ENCODE results near the gene HAPLN3. TPM values are rescaled to one million over a fixed set of nuclear protein-coding genes. Genes with fewer than 3 reads are reported as not detected.

HAPLN3 gene
- total RNA-seq, 1 experiment from 2014 or later = 5.0 TPM

- no peak for TF ChIP-seq CTCF (IDR thresholded peaks at IDR 0.05; ENCODE audit: unreplicated experiment)
- intact Hi-C loops (cut with micrococcal nuclease) = no loop called here
- no peaks in the 10 kb centered on the region for H3K36me3 Mint-ChIP-seq (ENCODE audit: insufficient read depth, unreplicated experiment)
- no peak overlapping the region for H3K4me3 Mint-ChIP-seq (ENCODE audit: unreplicated experiment)
- DNase-seq (ENCODE audit: unreplicated experiment) = no peak
- CTCF ChIA-PET = interaction anchor here (0.7 kb wide), 2 partner anchors 206 to 1613 kb away, joined by 3 read pairs; no protein-coding TSS in a partner anchor
- H3K27ac Mint-ChIP-seq (ENCODE audit: low read depth, unreplicated experiment) = no peak overlapping the region
- POLR2A ChIA-PET = no interaction called here
- H3K4me1 Mint-ChIP-seq (ENCODE audit: insufficient read depth, unreplicated experiment) = peaks cover 9% of the 10 kb centered on the region
- H3K9me3 Mint-ChIP-seq (ENCODE audit: unreplicated experiment) = no peaks in the 10 kb centered on the region
- BruUV-seq (replicated peaks) = no TSS peak
- H3K27me3 Mint-ChIP-seq (ENCODE audit: insufficient read depth, unreplicated experiment) = no peaks in the 10 kb centered on the region
These were observed 56.2 kb downstream of the HAPLN3 start for GRCh38 chr15:88839146-88839545.

- no peak for DNase-seq (ENCODE audit: unreplicated experiment)
- no peak for TF ChIP-seq CTCF (IDR thresholded peaks at IDR 0.05; ENCODE audit: unreplicated experiment)
- BruUV-seq (replicated peaks) = no TSS peak
- H3K4me1 Mint-ChIP-seq (ENCODE audit: insufficient read depth, unreplicated experiment) = peaks cover 9% of the 10 kb centered on the region
- intact Hi-C loops (cut with micrococcal nuclease) = no loop called here
- ChIA-PET CTCF (no interaction called here), POLR2A (no interaction called here)
- no peaks in the 10 kb centered on the region for H3K27me3 Mint-ChIP-seq (ENCODE audit: insufficient read depth, unreplicated experiment)
- no peaks in the 10 kb centered on the region for H3K9me3 Mint-ChIP-seq (ENCODE audit: unreplicated experiment)
- H3K4me3 Mint-ChIP-seq (ENCODE audit: unreplicated experiment) = no peak overlapping the region
- no peak overlapping the region for H3K27ac Mint-ChIP-seq (ENCODE audit: low read depth, unreplicated experiment)
- no peaks in the 10 kb centered on the region for H3K36me3 Mint-ChIP-seq (ENCODE audit: insufficient read depth, unreplicated experiment)
These were observed 56.7 kb downstream of the HAPLN3 start for GRCh38 chr15:88838667-88839066.

- peaks cover 9% of the 10 kb centered on the region for H3K4me1 Mint-ChIP-seq (ENCODE audit: insufficient read depth, unreplicated experiment)
- CTCF ChIA-PET = interaction anchor here (0.8 to 2.9 kb wide), 4 partner anchors 14 to 181 kb away, joined by 3 to 32 read pairs (median 4); no protein-coding TSS in a partner anchor
- no peak overlapping the region for H3K4me3 Mint-ChIP-seq (ENCODE audit: unreplicated experiment)
- H3K9me3 Mint-ChIP-seq (ENCODE audit: unreplicated experiment) = no peaks in the 10 kb centered on the region
- no peak overlapping the region for H3K27ac Mint-ChIP-seq (ENCODE audit: low read depth, unreplicated experiment)
- no peaks in the 10 kb centered on the region for H3K27me3 Mint-ChIP-seq (ENCODE audit: insufficient read depth, unreplicated experiment)
- intact Hi-C loops (cut with micrococcal nuclease) = no loop called here
- POLR2A ChIA-PET = no interaction called here
- peak; percentile 33 for DNase-seq (ENCODE audit: unreplicated experiment)
- no peaks in the 10 kb centered on the region for H3K36me3 Mint-ChIP-seq (ENCODE audit: insufficient read depth, unreplicated experiment)
- no TSS peak for BruUV-seq (replicated peaks)
- TF ChIP-seq CTCF (IDR thresholded peaks at IDR 0.05; ENCODE audit: unreplicated experiment) = no peak
These were observed 59.7 kb downstream of the HAPLN3 start for GRCh38 chr15:88835646-88836045.

GRCh38 chr15:88835119-88835518 lies 60.2 kb downstream of the HAPLN3 start:
- H3K27ac Mint-ChIP-seq (ENCODE audit: low read depth, unreplicated experiment) = no peak overlapping the region
- H3K27me3 Mint-ChIP-seq (ENCODE audit: insufficient read depth, unreplicated experiment) = no peaks in the 10 kb centered on the region
- H3K4me1 Mint-ChIP-seq (ENCODE audit: insufficient read depth, unreplicated experiment) = peaks cover 9% of the 10 kb centered on the region
- DNase-seq (ENCODE audit: unreplicated experiment) = no peak
- H3K9me3 Mint-ChIP-seq (ENCODE audit: unreplicated experiment) = no peaks in the 10 kb centered on the region
- BruUV-seq (replicated peaks) = no TSS peak
- TF ChIP-seq CTCF (IDR thresholded peaks at IDR 0.05; ENCODE audit: unreplicated experiment) = no peak
- no peaks in the 10 kb centered on the region for H3K36me3 Mint-ChIP-seq (ENCODE audit: insufficient read depth, unreplicated experiment)
- ChIA-PET CTCF (interaction anchor here (0.8 to 2.9 kb wide), 4 partner anchors 15 to 181 kb away, joined by 3 to 32 read pairs (median 4); no protein-coding TSS in a partner anchor), POLR2A (interaction anchor here (0.8 kb wide), 1 partner anchor 178 kb away, joined by 3 read pairs; no protein-coding TSS in a partner anchor)
- intact Hi-C loops (cut with micrococcal nuclease) = no loop called here
- H3K4me3 Mint-ChIP-seq (ENCODE audit: unreplicated experiment) = no peak overlapping the region

Measured in MCF 10A (cell line).